Heart left ventricle (tissue), 13 donors: ENCODE measurements around the gene NLRP1.

ENCODE experiments used
- CTCF ChIP-seq, 12 donors: fragments of 200-600 bp; sonication (generic) in 4 of 12; IDR thresholded peaks; one replicate each; pipeline versions ENCODE4 v1.5.0 to v1.8.0; 2018 to 2022; ENCODE audit warnings: antibody characterized with exemption in 12 of 12, mild to moderate bottlenecking in 5 of 12
- POLR2A ChIP-seq, 2 donors: fragments of 450-650 bp; IDR thresholded peaks; one replicate each; pipeline ENCODE4 v1.6.1; 2017; ENCODE audit warnings: antibody characterized with exemption in 2 of 2, mild to moderate bottlenecking in 2 of 2, moderate library complexity in 2 of 2
- donor health status: ischemic (EF 13 %, LVEDD 7.1; RV severe dilation, severe dysfunction).
- donor health status: DM: no; HTN: yes; CAD: no.
- donor health status: DM: no; HTN: no; CAD: no.
- donor health status: ischemic (EF 25% LVEDD 6.9; RV normal size, moderate dysfunction).
- donor health status: ischemic (EF 25% LVEDD 5.7; RV mildly dilated, moderate dysfunction).
- donor health status: ischemic (EF 35%, LVEDD 5.7; RV mildly dilated, moderate dysfunction).
- donor health status: nonischemic (EF 11% LVEDD 7.7; RV severe dilation, severe dysfunction).
- donor health status: DM: yes; HTN: yes; CAD: no.
- donor health status: PGD.
- donor health status: ischemic (EF 29% LVEDD 5.4; RV normal size, mild dysfunction).
- donor health status: nonischemic (EF 23%, LVEDD 6.1; RV moderate dilation, normal function).

- TF ChIP-seq CTCF (IDR thresholded peaks at IDR 0.05), result no peak
- no peak for TF ChIP-seq POLR2A (IDR thresholded peaks at IDR 0.05)
Measured at GRCh38 chr17:5478992-5479391, 105.3 kb downstream of the NLRP1 start.
